ENCODE measurements around the gene HRG.
"Not testable (repeated sequence)": the region's sequence is repeated elsewhere in the genome, so short reads cannot be mapped to it uniquely, and the experiment has no call there.

Gene HRG

DNA sequence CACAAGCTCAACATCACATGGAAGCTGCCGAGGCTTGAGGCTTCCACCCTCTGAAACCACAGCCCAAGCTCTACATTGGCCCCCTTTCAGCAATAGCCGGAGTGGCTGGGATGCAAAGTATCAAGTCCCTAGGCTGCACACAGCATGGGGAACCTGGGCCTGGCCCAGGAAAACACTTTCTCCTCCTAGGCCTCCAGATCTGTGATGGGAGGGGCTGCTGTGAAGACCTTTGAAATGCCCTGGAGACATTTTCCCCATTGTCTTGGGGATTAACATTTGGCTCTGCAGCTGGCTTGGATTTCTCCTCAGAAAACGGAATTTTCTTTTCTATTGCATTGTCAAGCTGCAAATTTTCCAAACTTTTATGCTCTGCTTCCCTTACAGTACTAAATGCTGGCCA lies 18.2 kb downstream of the HRG start:
- no peaks in the 10 kb centered on the region for H3K36me3 ChIP-seq
- H3K4me1 ChIP-seq (ENCODE audit: control insufficient read depth in 1 of 2, insufficient read depth in 1 of 2, low read depth in 1 of 2, low read length in 1 of 2), result no peaks in the 10 kb centered on the region
- H3K4me3 ChIP-seq (ENCODE audit: low read depth in 1 of 2, low read length in 1 of 2), result no peak overlapping the region
- TF ChIP-seq, protein P1, sequence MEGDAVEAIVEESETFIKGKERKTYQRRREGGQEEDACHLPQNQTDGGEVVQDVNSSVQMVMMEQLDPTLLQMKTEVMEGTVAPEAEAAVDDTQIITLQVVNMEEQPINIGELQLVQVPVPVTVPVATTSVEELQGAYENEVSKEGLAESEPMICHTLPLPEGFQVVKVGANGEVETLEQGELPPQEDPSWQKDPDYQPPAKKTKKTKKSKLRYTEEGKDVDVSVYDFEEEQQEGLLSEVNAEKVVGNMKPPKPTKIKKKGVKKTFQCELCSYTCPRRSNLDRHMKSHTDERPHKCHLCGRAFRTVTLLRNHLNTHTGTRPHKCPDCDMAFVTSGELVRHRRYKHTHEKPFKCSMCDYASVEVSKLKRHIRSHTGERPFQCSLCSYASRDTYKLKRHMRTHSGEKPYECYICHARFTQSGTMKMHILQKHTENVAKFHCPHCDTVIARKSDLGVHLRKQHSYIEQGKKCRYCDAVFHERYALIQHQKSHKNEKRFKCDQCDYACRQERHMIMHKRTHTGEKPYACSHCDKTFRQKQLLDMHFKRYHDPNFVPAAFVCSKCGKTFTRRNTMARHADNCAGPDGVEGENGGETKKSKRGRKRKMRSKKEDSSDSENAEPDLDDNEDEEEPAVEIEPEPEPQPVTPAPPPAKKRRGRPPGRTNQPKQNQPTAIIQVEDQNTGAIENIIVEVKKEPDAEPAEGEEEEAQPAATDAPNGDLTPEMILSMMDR (IDR thresholded peaks at IDR 0.05), result no peak
- no peaks in the 10 kb centered on the region for H3K9me3 ChIP-seq
- H3K27ac ChIP-seq, result no peak overlapping the region
- peaks cover 33% of the 10 kb centered on the region for H3K27me3 ChIP-seq

GRCh38 chr3:186686475-186686874 lies 20.7 kb downstream of the HRG start:
- peaks cover 29% of the 10 kb centered on the region for H3K27me3 ChIP-seq
- H3K4me1 ChIP-seq (ENCODE audit: control insufficient read depth in 1 of 2, insufficient read depth in 1 of 2, low read depth in 1 of 2, low read length in 1 of 2); H3K9me3 ChIP-seq; H3K36me3 ChIP-seq; H3K4me3 ChIP-seq (ENCODE audit: low read depth in 1 of 2, low read length in 1 of 2); H3K27ac ChIP-seq: not testable (repeated sequence)

- H3K27me3 ChIP-seq, result peaks cover 36% of the 10 kb centered on the region
- no peak overlapping the region for H3K4me3 ChIP-seq (ENCODE audit: low read depth in 1 of 2, low read length in 1 of 2)
- no peaks in the 10 kb centered on the region for H3K9me3 ChIP-seq
- no peaks in the 10 kb centered on the region for H3K4me1 ChIP-seq (ENCODE audit: control insufficient read depth in 1 of 2, insufficient read depth in 1 of 2, low read depth in 1 of 2, low read length in 1 of 2)
- no peaks in the 10 kb centered on the region for H3K36me3 ChIP-seq
- TF ChIP-seq, protein P1 (IDR thresholded peaks at IDR 0.05), result no peak
- H3K27ac ChIP-seq, result no peak overlapping the region
These were observed 21.4 kb downstream of the HRG start for GRCh38 chr3:186687120-186687651.

- H3K27me3 ChIP-seq, result peaks cover 39% of the 10 kb centered on the region
- not testable (repeated sequence) for H3K4me1 ChIP-seq (ENCODE audit: control insufficient read depth in 1 of 2, insufficient read depth in 1 of 2, low read depth in 1 of 2, low read length in 1 of 2); H3K27ac ChIP-seq; H3K36me3 ChIP-seq; H3K9me3 ChIP-seq; H3K4me3 ChIP-seq (ENCODE audit: low read depth in 1 of 2, low read length in 1 of 2)
These were observed 24.5 kb downstream of the HRG start for GRCh38 chr3:186690304-186690703.

GRCh38 chr3:186691676-186692075 lies 25.9 kb downstream of the HRG start:
- Histone ChIP-seq H3K9me3 (no peaks in the 10 kb centered on the region), H3K27ac (no peak overlapping the region), H3K27me3 (peaks cover 34% of the 10 kb centered on the region), H3K4me3 (ENCODE audit: low read depth in 1 of 2, low read length in 1 of 2) (no peak overlapping the region), H3K4me1 (ENCODE audit: control insufficient read depth in 1 of 2, insufficient read depth in 1 of 2, low read depth in 1 of 2, low read length in 1 of 2) (no peaks in the 10 kb centered on the region), H3K36me3 (no peaks in the 10 kb centered on the region)
- TF ChIP-seq, protein P1 (IDR thresholded peaks at IDR 0.05), result no peak

- Histone ChIP-seq H3K27ac (no peak overlapping the region), H3K9me3 (no peaks in the 10 kb centered on the region), H3K4me1 (ENCODE audit: control insufficient read depth in 1 of 2, insufficient read depth in 1 of 2, low read depth in 1 of 2, low read length in 1 of 2) (no peaks in the 10 kb centered on the region), H3K4me3 (ENCODE audit: low read depth in 1 of 2, low read length in 1 of 2) (no peak overlapping the region), H3K36me3 (no peaks in the 10 kb centered on the region), H3K27me3 (peaks cover 22% of the 10 kb centered on the region)
- TF ChIP-seq, protein P1 (IDR thresholded peaks at IDR 0.05), result no peak
These were observed 28.0 kb downstream of the HRG start for GRCh38 chr3:186693843-186694242.

All from neutrophil (primary cell).